ENCODE measurements around the gene GMDS. TPM values are rescaled to one million over a fixed set of nuclear protein-coding genes. Genes with fewer than 3 reads are reported as not detected.

GMDS gene
- polyA plus RNA-seq, 1 donor (not counting 4 experiments of a cell fraction or from before 2014, with no cell fraction given), result 22.1 TPM

DNA sequence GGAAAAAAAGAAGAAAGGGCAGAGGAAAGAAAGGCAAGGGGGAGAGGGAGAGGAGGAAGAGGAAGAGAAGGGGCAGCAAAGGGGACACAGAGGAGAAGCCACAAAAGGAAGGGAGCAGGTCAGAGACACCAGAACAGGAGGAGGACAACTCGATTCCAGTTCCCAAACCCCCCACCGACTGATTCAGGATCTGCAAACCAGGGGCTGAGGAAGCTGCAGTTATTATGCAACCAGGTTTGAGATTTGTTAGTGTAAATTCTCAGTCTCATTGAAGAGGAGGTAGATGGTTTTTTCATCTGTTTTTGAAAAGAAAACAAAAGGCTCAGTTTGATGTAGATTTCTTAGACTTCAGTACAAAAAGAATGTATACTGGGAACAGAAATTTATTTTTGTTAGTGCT is 432.9 kb downstream of the GMDS start:
- no peak for DNase-seq (ENCODE audit: low read depth, low spot score)
- Histone ChIP-seq H3K4me1 (ENCODE audit: control insufficient read depth, extremely low read depth, insufficient read depth, low read length) (no peaks in the 10 kb centered on the region), H3K36me3 (ENCODE audit: control insufficient read depth in 2 of 2, extremely low read depth in 1 of 2, insufficient read depth in 2 of 2, low read length in 2 of 2) (no peaks in the 10 kb centered on the region), H4K20me1 (ENCODE audit: control insufficient read depth, extremely low read depth, insufficient read depth, low read length) (no peaks in the 10 kb centered on the region), H3K9me3 (ENCODE audit: control insufficient read depth, low read depth, low read length) (no peaks in the 10 kb centered on the region), H3K9me1 (ENCODE audit: control insufficient read depth, extremely low read depth, insufficient read depth, low read length) (no peaks in the 10 kb centered on the region), H3K4me3 (ENCODE audit: control insufficient read depth in 2 of 3, extremely low read depth in 1 of 3, insufficient read depth in 2 of 3, low read depth in 1 of 3, low read length in 3 of 3) (no peak overlapping the region), H3K9ac (ENCODE audit: control insufficient read depth, extremely low read depth, insufficient read depth, low read length) (no peak overlapping the region), H2AFZ (ENCODE audit: control insufficient read depth, low read length) (no peak overlapping the region), H3K4me2 (ENCODE audit: control insufficient read depth, extremely low read depth, insufficient read depth, low read depth, low read length) (no peak overlapping the region), H3K79me2 (ENCODE audit: control insufficient read depth, insufficient read depth, low read length) (no peaks in the 10 kb centered on the region), H3K27me3 (ENCODE audit: control insufficient read depth, extremely low read depth, insufficient read depth, low read length) (no peaks in the 10 kb centered on the region), H3K27ac (ENCODE audit: control insufficient read depth, insufficient read depth, low read length) (no peak overlapping the region)
- TF ChIP-seq EZH2 (IDR thresholded peaks at IDR 0.05; ENCODE audit: low read length), result no peak
- TF ChIP-seq, protein P1, sequence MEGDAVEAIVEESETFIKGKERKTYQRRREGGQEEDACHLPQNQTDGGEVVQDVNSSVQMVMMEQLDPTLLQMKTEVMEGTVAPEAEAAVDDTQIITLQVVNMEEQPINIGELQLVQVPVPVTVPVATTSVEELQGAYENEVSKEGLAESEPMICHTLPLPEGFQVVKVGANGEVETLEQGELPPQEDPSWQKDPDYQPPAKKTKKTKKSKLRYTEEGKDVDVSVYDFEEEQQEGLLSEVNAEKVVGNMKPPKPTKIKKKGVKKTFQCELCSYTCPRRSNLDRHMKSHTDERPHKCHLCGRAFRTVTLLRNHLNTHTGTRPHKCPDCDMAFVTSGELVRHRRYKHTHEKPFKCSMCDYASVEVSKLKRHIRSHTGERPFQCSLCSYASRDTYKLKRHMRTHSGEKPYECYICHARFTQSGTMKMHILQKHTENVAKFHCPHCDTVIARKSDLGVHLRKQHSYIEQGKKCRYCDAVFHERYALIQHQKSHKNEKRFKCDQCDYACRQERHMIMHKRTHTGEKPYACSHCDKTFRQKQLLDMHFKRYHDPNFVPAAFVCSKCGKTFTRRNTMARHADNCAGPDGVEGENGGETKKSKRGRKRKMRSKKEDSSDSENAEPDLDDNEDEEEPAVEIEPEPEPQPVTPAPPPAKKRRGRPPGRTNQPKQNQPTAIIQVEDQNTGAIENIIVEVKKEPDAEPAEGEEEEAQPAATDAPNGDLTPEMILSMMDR (optimal IDR thresholded peaks at IDR 0.05 in 1 of 3, IDR thresholded peaks at IDR 0.05 in 1 of 3, conservative IDR thresholded peaks at IDR 0.05 in 1 of 3; ENCODE audit: extremely low read depth in 1 of 3, insufficient read depth in 2 of 3, low read length in 3 of 3), result no peak
- dilution Hi-C loops (cut with MboI; ENCODE audit: extremely low pct_ligation_motif_present, low sequenced_read_pairs), result no loop called here
- FAIRE-seq, result no peak

DNA sequence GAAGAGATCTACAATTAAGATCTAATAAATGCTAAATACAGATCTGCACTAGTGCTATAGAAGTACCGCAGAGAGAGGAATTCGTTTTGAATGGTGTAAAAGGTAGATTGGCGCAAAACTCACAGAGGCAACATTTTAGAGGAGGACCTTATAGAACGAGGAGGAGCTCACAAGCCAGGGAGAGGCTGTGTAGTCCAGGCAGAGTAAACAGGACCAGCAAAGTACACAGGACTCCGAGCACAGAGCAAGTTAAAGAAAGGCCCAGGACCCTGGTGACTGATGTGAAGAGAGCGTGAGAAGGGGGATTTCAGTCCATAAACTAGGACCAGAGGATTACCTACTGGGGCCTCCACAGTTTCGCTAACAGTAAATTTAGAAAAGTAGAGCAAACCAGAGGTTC is 433.4 kb downstream of the GMDS start:
- Histone ChIP-seq H4K20me1 (ENCODE audit: control insufficient read depth, extremely low read depth, insufficient read depth, low read length) (no peaks in the 10 kb centered on the region), H3K9me1 (ENCODE audit: control insufficient read depth, extremely low read depth, insufficient read depth, low read length) (no peaks in the 10 kb centered on the region), H3K27me3 (ENCODE audit: control insufficient read depth, extremely low read depth, insufficient read depth, low read length) (no peaks in the 10 kb centered on the region), H3K36me3 (ENCODE audit: control insufficient read depth in 2 of 2, extremely low read depth in 1 of 2, insufficient read depth in 2 of 2, low read length in 2 of 2) (no peaks in the 10 kb centered on the region), H3K4me3 (ENCODE audit: control insufficient read depth in 2 of 3, extremely low read depth in 1 of 3, insufficient read depth in 2 of 3, low read depth in 1 of 3, low read length in 3 of 3) (no peak overlapping the region), H3K79me2 (ENCODE audit: control insufficient read depth, insufficient read depth, low read length) (no peaks in the 10 kb centered on the region), H3K4me1 (ENCODE audit: control insufficient read depth, extremely low read depth, insufficient read depth, low read length) (no peaks in the 10 kb centered on the region), H3K27ac (ENCODE audit: control insufficient read depth, insufficient read depth, low read length) (no peak overlapping the region), H2AFZ (ENCODE audit: control insufficient read depth, low read length) (no peak overlapping the region), H3K9ac (ENCODE audit: control insufficient read depth, extremely low read depth, insufficient read depth, low read length) (no peak overlapping the region), H3K4me2 (ENCODE audit: control insufficient read depth, extremely low read depth, insufficient read depth, low read depth, low read length) (no peak overlapping the region), H3K9me3 (ENCODE audit: control insufficient read depth, low read depth, low read length) (no peaks in the 10 kb centered on the region)
- dilution Hi-C loops (cut with MboI; ENCODE audit: extremely low pct_ligation_motif_present, low sequenced_read_pairs), result no loop called here
- TF ChIP-seq, protein P1 (optimal IDR thresholded peaks at IDR 0.05 in 1 of 3, IDR thresholded peaks at IDR 0.05 in 1 of 3, conservative IDR thresholded peaks at IDR 0.05 in 1 of 3; ENCODE audit: extremely low read depth in 1 of 3, insufficient read depth in 2 of 3, low read length in 3 of 3), result no peak
- no peak for TF ChIP-seq EZH2 (IDR thresholded peaks at IDR 0.05; ENCODE audit: low read length)
- DNase-seq (ENCODE audit: low read depth, low spot score) (no peak), FAIRE-seq (no peak)

Measured in keratinocyte (primary cell).